ENCODE data around the gene FAM149A. TPM values are rescaled to one million over a fixed set of nuclear protein-coding genes. Genes with fewer than 3 reads are reported as not detected.

FAM149A gene
- total RNA-seq, 2 experiments from 2014 or later, result not detected

GRCh38 chr4:186092296-186092695 lies 12.2 kb upstream of the FAM149A start:
- Histone ChIP-seq H3K9me3 (ENCODE audit: low read length) (no peaks in the 10 kb centered on the region), H2AFZ (ENCODE audit: low read length) (no peak overlapping the region), H3K79me2 (ENCODE audit: insufficient read depth, low read depth, low read length) (no peaks in the 10 kb centered on the region), H3K36me3 (ENCODE audit: insufficient read depth, low read length) (no peaks in the 10 kb centered on the region), H3K4me1 (ENCODE audit: insufficient read depth, low read length, poor library complexity, severe bottlenecking) (no peaks in the 10 kb centered on the region), H3K4me2 (ENCODE audit: low read length) (no peak overlapping the region), H3K4me3 (ENCODE audit: low read depth, low read length, poor library complexity, severe bottlenecking) (no peak overlapping the region), H3K9me2 (ENCODE audit: insufficient read depth, low read length) (no peaks in the 10 kb centered on the region), H4K20me1 (ENCODE audit: insufficient read depth, low read length) (no peaks in the 10 kb centered on the region), H3K27ac (ENCODE audit: low read depth, low read length, poor library complexity, severe bottlenecking) (no peak overlapping the region)
- ChIA-PET POLR2A (no interaction called here), CTCF (ENCODE audit: unreplicated experiment) (no interaction called here)
- no TSS peak for BruUV-seq (replicated peaks)
- TF ChIP-seq EZH2phosphoT487 (IDR thresholded peaks at IDR 0.05; ENCODE audit: borderline replicate concordance, low read depth, low read length), result no peak
- TF ChIP-seq CTCF (conservative IDR thresholded peaks at IDR 0.05; ENCODE audit: low read length), result no peak
- intact Hi-C loops (cut with micrococcal nuclease; ENCODE audit: unreplicated experiment), result no loop called here
- no peak for DNase-seq (ENCODE audit: low spot score)

- ChIA-PET POLR2A (interaction anchor here (0.6 to 0.7 kb wide), 2 partner anchors 47 to 1472 kb away, joined by 3 read pairs; no protein-coding TSS in a partner anchor), CTCF (ENCODE audit: unreplicated experiment) (no interaction called here)
- no TSS peak for BruUV-seq (replicated peaks)
- Histone ChIP-seq H3K36me3 (ENCODE audit: insufficient read depth, low read length) (no peaks in the 10 kb centered on the region), H3K4me1 (ENCODE audit: insufficient read depth, low read length, poor library complexity, severe bottlenecking) (no peaks in the 10 kb centered on the region), H3K27ac (ENCODE audit: low read depth, low read length, poor library complexity, severe bottlenecking) (no peak overlapping the region), H3K9me2 (ENCODE audit: insufficient read depth, low read length) (no peaks in the 10 kb centered on the region), H4K20me1 (ENCODE audit: insufficient read depth, low read length) (no peaks in the 10 kb centered on the region), H3K4me2 (ENCODE audit: low read length) (no peak overlapping the region), H2AFZ (ENCODE audit: low read length) (no peak overlapping the region), H3K9me3 (ENCODE audit: low read length) (no peaks in the 10 kb centered on the region), H3K79me2 (ENCODE audit: insufficient read depth, low read depth, low read length) (no peaks in the 10 kb centered on the region), H3K4me3 (ENCODE audit: low read depth, low read length, poor library complexity, severe bottlenecking) (no peak overlapping the region)
- DNase-seq (ENCODE audit: low spot score), result no peak
- TF ChIP-seq CTCF (conservative IDR thresholded peaks at IDR 0.05; ENCODE audit: low read length) (no peak), EZH2phosphoT487 (IDR thresholded peaks at IDR 0.05; ENCODE audit: borderline replicate concordance, low read depth, low read length) (no peak)
- intact Hi-C loops (cut with micrococcal nuclease; ENCODE audit: unreplicated experiment), result no loop called here
Observed at GRCh38 chr4:186095406-186095805, 9.1 kb upstream of the FAM149A start.

GRCh38 chr4:186096681-186097165 lies 7.8 kb upstream of the FAM149A start:
- Histone ChIP-seq H3K4me3 (ENCODE audit: low read depth, low read length, poor library complexity, severe bottlenecking) (no peak overlapping the region), H3K9me3 (ENCODE audit: low read length) (no peaks in the 10 kb centered on the region), H3K4me1 (ENCODE audit: insufficient read depth, low read length, poor library complexity, severe bottlenecking) (no peaks in the 10 kb centered on the region), H4K20me1 (ENCODE audit: insufficient read depth, low read length) (no peaks in the 10 kb centered on the region), H2AFZ (ENCODE audit: low read length) (no peak overlapping the region), H3K4me2 (ENCODE audit: low read length) (no peak overlapping the region), H3K9me2 (ENCODE audit: insufficient read depth, low read length) (no peaks in the 10 kb centered on the region), H3K27ac (ENCODE audit: low read depth, low read length, poor library complexity, severe bottlenecking) (no peak overlapping the region), H3K36me3 (ENCODE audit: insufficient read depth, low read length) (no peaks in the 10 kb centered on the region), H3K79me2 (ENCODE audit: insufficient read depth, low read depth, low read length) (no peaks in the 10 kb centered on the region)
- TF ChIP-seq CTCF (conservative IDR thresholded peaks at IDR 0.05; ENCODE audit: low read length), result no peak
- TF ChIP-seq EZH2phosphoT487 (IDR thresholded peaks at IDR 0.05; ENCODE audit: borderline replicate concordance, low read depth, low read length), result no peak
- intact Hi-C loops (cut with micrococcal nuclease; ENCODE audit: unreplicated experiment), result no loop called here
- ChIA-PET CTCF (ENCODE audit: unreplicated experiment) (no interaction called here), POLR2A (no interaction called here)
- DNase-seq (ENCODE audit: low spot score), result no peak
- no TSS peak for BruUV-seq (replicated peaks)
